B cell (primary cell): ENCODE results near the gene BARHL1.

Source experiments
- EZH2 ChIP-seq: IDR thresholded peaks from 2 replicates; pipeline ENCODE4 v1.6.1; 2012; ENCODE audit warnings: borderline replicate concordance, low read depth, mild to moderate bottlenecking, moderate library complexity, low read length; ENCODE audit not compliant: insufficient read depth, poor library complexity, severe bottlenecking
- TF ChIP-seq, protein P1 (sequence below): fragments of 200-600 bp; IDR thresholded peaks from one replicate; pipeline ENCODE4 v1.8.0; 2022; ENCODE audit warnings: antibody characterized with exemption, mild to moderate bottlenecking

GRCh38 chr9:132556235-132556634, 26.2 kb upstream of the BARHL1 start:
- TF ChIP-seq, protein P1, sequence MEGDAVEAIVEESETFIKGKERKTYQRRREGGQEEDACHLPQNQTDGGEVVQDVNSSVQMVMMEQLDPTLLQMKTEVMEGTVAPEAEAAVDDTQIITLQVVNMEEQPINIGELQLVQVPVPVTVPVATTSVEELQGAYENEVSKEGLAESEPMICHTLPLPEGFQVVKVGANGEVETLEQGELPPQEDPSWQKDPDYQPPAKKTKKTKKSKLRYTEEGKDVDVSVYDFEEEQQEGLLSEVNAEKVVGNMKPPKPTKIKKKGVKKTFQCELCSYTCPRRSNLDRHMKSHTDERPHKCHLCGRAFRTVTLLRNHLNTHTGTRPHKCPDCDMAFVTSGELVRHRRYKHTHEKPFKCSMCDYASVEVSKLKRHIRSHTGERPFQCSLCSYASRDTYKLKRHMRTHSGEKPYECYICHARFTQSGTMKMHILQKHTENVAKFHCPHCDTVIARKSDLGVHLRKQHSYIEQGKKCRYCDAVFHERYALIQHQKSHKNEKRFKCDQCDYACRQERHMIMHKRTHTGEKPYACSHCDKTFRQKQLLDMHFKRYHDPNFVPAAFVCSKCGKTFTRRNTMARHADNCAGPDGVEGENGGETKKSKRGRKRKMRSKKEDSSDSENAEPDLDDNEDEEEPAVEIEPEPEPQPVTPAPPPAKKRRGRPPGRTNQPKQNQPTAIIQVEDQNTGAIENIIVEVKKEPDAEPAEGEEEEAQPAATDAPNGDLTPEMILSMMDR = no peak
- TF ChIP-seq EZH2 = no peak
